ENCODE results near the gene FSHR.

GRCh38 chr2:48998449-48998848 is 155.9 kb downstream of the FSHR start:
- TF ChIP-seq POLR2A (IDR thresholded peaks at IDR 0.05; ENCODE audit: control extremely low read depth in 1 of 2, low read depth in 2 of 2, low read length in 2 of 2), result no peak
- no peak for TF ChIP-seq CEBPB (IDR thresholded peaks at IDR 0.05; ENCODE audit: low read depth, low read length)
- no peak for TF ChIP-seq EP300 (IDR thresholded peaks at IDR 0.05; ENCODE audit: borderline replicate concordance in 1 of 2, low read depth in 2 of 2, low read length in 2 of 2)
- TF ChIP-seq SRF (IDR thresholded peaks at IDR 0.05; ENCODE audit: low read depth, low read length), result no peak
- TF ChIP-seq CTCF (IDR thresholded peaks at IDR 0.05; ENCODE audit: control extremely low read depth in 1 of 3, insufficient read depth in 1 of 3, low read depth in 1 of 3, low read length in 3 of 3), result no peak
- no peak for TF ChIP-seq CREB1 (IDR thresholded peaks at IDR 0.05)
- TF ChIP-seq RAD21 (IDR thresholded peaks at IDR 0.05 in 1 of 2, conservative IDR thresholded peaks at IDR 0.05 in 1 of 2; ENCODE audit: low read depth in 2 of 2, low read length in 2 of 2), result no peak
- TF ChIP-seq JUN (IDR thresholded peaks at IDR 0.05; ENCODE audit: low read depth, low read length), result no peak
- no peak for TF ChIP-seq GTF2F1 (IDR thresholded peaks at IDR 0.05; ENCODE audit: borderline replicate concordance, low read depth, low read length)
- no peak for TF ChIP-seq EZH2 (IDR thresholded peaks at IDR 0.05; ENCODE audit: low read depth, low read length, severe bottlenecking)
